ENCODE measurements around the gene AGBL4. TPM values are rescaled to one million over a fixed set of nuclear protein-coding genes. Genes with fewer than 3 reads are reported as not detected.
"Not testable (repeated sequence)": the region's sequence is repeated elsewhere in the genome, so short reads cannot be mapped to it uniquely, and the experiment has no call there.

Gene AGBL4
- total and polyA plus RNA-seq, 7 donors = 0.09 to 0.36 (median 0.16) TPM; not detected in 4

- no peak for DNase-seq
- Histone ChIP-seq H3K36me3 (no peaks in the 10 kb centered on the region), H3K27ac (no peak overlapping the region), H3K4me1 (peaks cover 0 to 7% (median 0%) of the 10 kb centered on the region in 4 donors), H3K9me3 (no peaks in the 10 kb centered on the region), H3K4me3 (no peak overlapping the region), H3K27me3 (no peaks in the 10 kb centered on the region)
- TF ChIP-seq POLR2A (IDR thresholded peaks at IDR 0.05) (no peak), POLR2AphosphoS5 (IDR thresholded peaks at IDR 0.05) (no peak), EP300 (IDR thresholded peaks at IDR 0.05) (no peak), CTCF (IDR thresholded peaks at IDR 0.05) (no peak)
- WGBS, 2 donors = 72 to 79% methylated on average over 4 of the region's 4 CpGs
- intact Hi-C loops (cut with DNase I) = no loop called here
These were observed 684.7 kb downstream of the AGBL4 start for GRCh38 chr1:49339043-49339442.

- no peaks in the 10 kb centered on the region for H3K9me3 ChIP-seq
- 93 to 95% methylated on average over 1 of the region's 1 CpG for WGBS, 2 donors
- H3K27me3 ChIP-seq = no peaks in the 10 kb centered on the region
- peaks cover 0 to 14% (median 0%) of the 10 kb centered on the region in 4 donors for H3K4me1 ChIP-seq
- TF ChIP-seq POLR2AphosphoS5 (IDR thresholded peaks at IDR 0.05) (no peak), CTCF (IDR thresholded peaks at IDR 0.05) (no peak), POLR2A (IDR thresholded peaks at IDR 0.05) (no peak), EP300 (IDR thresholded peaks at IDR 0.05) (no peak)
- intact Hi-C loops (cut with DNase I) = no loop called here
- no peak overlapping the region for H3K27ac ChIP-seq
- no peak for DNase-seq
- no peak overlapping the region for H3K4me3 ChIP-seq
- H3K36me3 ChIP-seq = no peaks in the 10 kb centered on the region
These were observed 686.5 kb downstream of the AGBL4 start for GRCh38 chr1:49337251-49337650.

GRCh38 chr1:49333906-49334305 lies 689.8 kb downstream of the AGBL4 start:
- Histone ChIP-seq H3K36me3 (no peaks in the 10 kb centered on the region), H3K9me3 (no peaks in the 10 kb centered on the region), H3K4me1 (peaks cover 0 to 14% (median 0%) of the 10 kb centered on the region in 4 donors), H3K27ac (peak overlapping the region in 1 of 4 donors; percentile 23), H3K27me3 (no peaks in the 10 kb centered on the region), H3K4me3 (no peak overlapping the region)
- no peak for DNase-seq
- TF ChIP-seq EP300 (IDR thresholded peaks at IDR 0.05) (peak in 1 of 4 donors; percentile 13), POLR2A (IDR thresholded peaks at IDR 0.05) (no peak), POLR2AphosphoS5 (IDR thresholded peaks at IDR 0.05) (peak in 1 of 4 donors; percentile 22)
- WGBS, 2 donors = 65 to 66% methylated on average over 2 of the region's 2 CpGs
- intact Hi-C loops (cut with DNase I) = no loop called here

- H3K9me3 ChIP-seq = no peaks in the 10 kb centered on the region
- H3K36me3 ChIP-seq = no peaks in the 10 kb centered on the region
- 88 to 90% methylated on average over 17 of the region's 17 CpGs for WGBS, 2 donors
- no peak for DNase-seq
- no peaks in the 10 kb centered on the region for H3K27me3 ChIP-seq
- H3K4me1 ChIP-seq = peaks cover 0 to 14% (median 0%) of the 10 kb centered on the region in 4 donors
- H3K4me3 ChIP-seq = no peak overlapping the region
- TF ChIP-seq POLR2A (IDR thresholded peaks at IDR 0.05) (no peak), CTCF (IDR thresholded peaks at IDR 0.05) (no peak), POLR2AphosphoS5 (IDR thresholded peaks at IDR 0.05) (no peak)
- H3K27ac ChIP-seq = no peak overlapping the region
- intact Hi-C loops (cut with DNase I) = no loop called here
These were observed 692.5 kb downstream of the AGBL4 start for GRCh38 chr1:49331066-49331852.

GRCh38 chr1:49323925-49324540 lies 699.7 kb downstream of the AGBL4 start:
- Histone ChIP-seq H3K27me3 (no peaks in the 10 kb centered on the region), H3K4me1 (no peaks in the 10 kb centered on the region), H3K9me3 (no peaks in the 10 kb centered on the region), H3K27ac (no peak overlapping the region), H3K4me3 (no peak overlapping the region), H3K36me3 (no peaks in the 10 kb centered on the region)
- TF ChIP-seq EP300 (IDR thresholded peaks at IDR 0.05) (no peak), CTCF (IDR thresholded peaks at IDR 0.05) (no peak), POLR2A (IDR thresholded peaks at IDR 0.05) (no peak), POLR2AphosphoS5 (IDR thresholded peaks at IDR 0.05) (no peak)
- 92 to 93% methylated on average over 2 of the region's 2 CpGs for WGBS, 2 donors
- intact Hi-C loops (cut with DNase I) = no loop called here
- no peak for DNase-seq

- DNase-seq; H3K9me3 ChIP-seq; H3K36me3 ChIP-seq; H3K4me1 ChIP-seq; H3K4me3 ChIP-seq; intact Hi-C loops (cut with DNase I); H3K27me3 ChIP-seq; H3K27ac ChIP-seq: not testable (repeated sequence)
- WGBS, 2 donors = 61 to 79% methylated on average over 2 of the region's 2 CpGs
These were observed 703.3 kb downstream of the AGBL4 start for GRCh38 chr1:49320493-49320892.
